ENCODE results near the gene GOLGA6L4. TPM values are rescaled to one million over a fixed set of nuclear protein-coding genes. Genes with fewer than 3 reads are reported as not detected.
A peak's percentile ranks its signal among the peaks of the same experiment; 100 is the strongest.
"Not testable (repeated sequence)": the region's sequence is repeated elsewhere in the genome, so short reads cannot be mapped to it uniquely, and the experiment has no call there.

GOLGA6L4 gene
- 9.1 and 16.2 TPM in 2 replicates for total RNA-seq (2011; cell fraction: chromatin; rRNA removed; ENCODE audit: low replicate concordance)
- total RNA-seq (2011; cell fraction: nucleolus; rRNA removed) = 4.2 and 5.7 TPM in 2 replicates
- total RNA-seq (2011; cell fraction: nucleoplasm; rRNA removed) = 13.2 and 20.9 TPM in 2 replicates
- total RNA-seq (2014; rRNA removed) = 1.3 and 2.3 TPM in 2 replicates
- 1.7 and 2.3 TPM in 2 replicates for total RNA-seq (2014; rRNA removed; fragmentation: Illumina TruSeq; extraction: Trizol)
- 1.6 and 1.7 TPM in 2 replicates for total RNA-seq (2015; rRNA removed; fragmentation: Illumina TruSeq; extraction: Trizol)
- total RNA-seq (2021) = 2.1 and 3.2 TPM in 2 replicates
- polyA plus RNA-seq (2011; rRNA removed) = 2.3 and 2.8 TPM in 2 replicates
- 0.37 and 0.50 TPM in 2 replicates for polyA plus RNA-seq (2011; cell fraction: cytosol; rRNA removed)
- polyA plus RNA-seq (2011; cell fraction: nucleus; rRNA removed) = 4.9 and 6.7 TPM in 2 replicates
- 1.3 and 3.0 TPM in 2 replicates for polyA plus RNA-seq (2012)
- polyA plus RNA-seq (2014; fragmentation: Illumina TruSeq; extraction: Trizol) = 2.1 and 2.8 TPM in 2 replicates
- under 1 TPM; 0.71 to 0.72 TPM for polyA plus RNA-seq (2014; fragmentation: Nextera tagmentation; extraction: Ambion mirVana)
- 3.4 and 4.3 TPM in 2 replicates for polyA plus RNA-seq (2014; rRNA removed)
- 1.4 and 1.5 TPM in 2 replicates for polyA minus RNA-seq (2011; rRNA and poly(A)+ RNA removed)
- 1.2 TPM in 2 replicates for polyA minus RNA-seq (2011; cell fraction: cytosol; rRNA and poly(A)+ RNA removed)
- polyA minus RNA-seq (2011; cell fraction: nucleus; rRNA and poly(A)+ RNA removed) = 2.3 and 4.9 TPM in 2 replicates
- percentile 37 among the genes with signal in this experiment for Bru-seq, nascent RNA
- percentile 39 among the genes with signal in this experiment for BruChase-seq, experiment 1, labeled RNA remaining after a 2-hour chase
- percentile 40 among the genes with signal in this experiment for BruChase-seq, experiment 2, labeled RNA remaining after a 6-hour chase
- long read RNA-seq, experiment 1 = 0 reads
- long read RNA-seq, experiment 2 = 0 reads
- long read RNA-seq, experiment 3 = 0 reads

GRCh38 chr15:84235573-84235972 is at the start of gene GOLGA6L4:
Gene GOLGA6L4, plus strand, starts transcription at chr15:84235773. Its CDS starts 62 bp downstream, at chr15:84235835.
- H3K36me3 ChIP-seq (ENCODE audit: control insufficient read depth, insufficient read depth, low read length); H4K20me1 ChIP-seq (replicated peaks; ENCODE audit: control insufficient read depth, insufficient read depth, low read length); intact Hi-C loops (cut with micrococcal nuclease); H3K79me2 ChIP-seq (ENCODE audit: control insufficient read depth, insufficient read depth, low read length); H3K9me1 ChIP-seq (ENCODE audit: control insufficient read depth, insufficient read depth, low read length); FAIRE-seq; ATAC-seq; H3K4me3 ChIP-seq; BruUV-seq (replicated peaks); H3K27ac ChIP-seq (ENCODE audit: extremely low read depth, low read depth, low read length); H3K4me2 ChIP-seq (ENCODE audit: insufficient read depth, low read length); H3K4me1 ChIP-seq (replicated peaks in 1 of 2; ENCODE audit: control insufficient read depth in 2 of 2, insufficient read depth in 2 of 2, low read length in 2 of 2); in situ Hi-C loops (cut with MboI); H3K27me3 ChIP-seq (ENCODE audit: control insufficient read depth in 2 of 2, insufficient read depth in 2 of 2, low read length in 2 of 2); H2AFZ ChIP-seq (ENCODE audit: low read depth, low read length); H3K9me3 ChIP-seq (replicated peaks; ENCODE audit: control insufficient read depth, insufficient read depth, low read depth, low read length); CTCF ChIA-PET (ENCODE audit: low intra/inter-chr PET ratio); POLR2A ChIA-PET; H3K9ac ChIP-seq (ENCODE audit: insufficient read depth in 1 of 2, low read depth in 2 of 2, low read length in 2 of 2); DNase-seq (ENCODE audit: extremely low read depth in 1 of 4, low spot score in 3 of 4): not testable (repeated sequence)
- no CpG with 5 or more reads among the region's 13 CpGs for WGBS (ENCODE audit: insufficient coverage, low coverage, missing lambda C conversion rate)

GRCh38 chr15:84192982-84193381 is 42.6 kb upstream of the GOLGA6L4 start:
- H3K27ac ChIP-seq (ENCODE audit: extremely low read depth, low read depth, low read length); H3K4me2 ChIP-seq (ENCODE audit: insufficient read depth, low read length); H3K36me3 ChIP-seq (ENCODE audit: control insufficient read depth, insufficient read depth, low read length); H2AFZ ChIP-seq (ENCODE audit: low read depth, low read length); H3K4me3 ChIP-seq; CTCF ChIA-PET (ENCODE audit: low intra/inter-chr PET ratio); DNase-seq (ENCODE audit: extremely low read depth in 1 of 4, low spot score in 3 of 4); H3K79me2 ChIP-seq (ENCODE audit: control insufficient read depth, insufficient read depth, low read length); H3K27me3 ChIP-seq (ENCODE audit: control insufficient read depth in 2 of 2, insufficient read depth in 2 of 2, low read length in 2 of 2); BruUV-seq (replicated peaks); FAIRE-seq; POLR2A ChIA-PET; H3K9me1 ChIP-seq (ENCODE audit: control insufficient read depth, insufficient read depth, low read length); H3K9me3 ChIP-seq (replicated peaks; ENCODE audit: control insufficient read depth, insufficient read depth, low read depth, low read length); H4K20me1 ChIP-seq (replicated peaks; ENCODE audit: control insufficient read depth, insufficient read depth, low read length); intact Hi-C loops (cut with micrococcal nuclease); H3K9ac ChIP-seq (ENCODE audit: insufficient read depth in 1 of 2, low read depth in 2 of 2, low read length in 2 of 2); H3K4me1 ChIP-seq (replicated peaks in 1 of 2; ENCODE audit: control insufficient read depth in 2 of 2, insufficient read depth in 2 of 2, low read length in 2 of 2): not testable (repeated sequence)
- no CpG with 5 or more reads among the region's 5 CpGs for WGBS (ENCODE audit: insufficient coverage, low coverage, missing lambda C conversion rate)
- in situ Hi-C loops (cut with MboI) = loop anchor here (25.0 kb wide), 1 partner anchor 369 kb away; no protein-coding TSS in a partner anchor
- ATAC-seq = peak; percentile 57

- POLR2A ChIA-PET; BruUV-seq (replicated peaks): not testable (repeated sequence)
Measured at GRCh38 chr15:84195603-84196002, 40.0 kb upstream of the GOLGA6L4 start.

More at GRCh38 chr15:84195603-84196002, 40.0 kb upstream of the GOLGA6L4 start:
- H3K4me1 ChIP-seq (replicated peaks in 1 of 2; ENCODE audit: control insufficient read depth in 2 of 2, insufficient read depth in 2 of 2, low read length in 2 of 2); H3K27me3 ChIP-seq (ENCODE audit: control insufficient read depth in 2 of 2, insufficient read depth in 2 of 2, low read length in 2 of 2); H3K9me1 ChIP-seq (ENCODE audit: control insufficient read depth, insufficient read depth, low read length); H3K9ac ChIP-seq (ENCODE audit: insufficient read depth in 1 of 2, low read depth in 2 of 2, low read length in 2 of 2); H4K20me1 ChIP-seq (replicated peaks; ENCODE audit: control insufficient read depth, insufficient read depth, low read length); DNase-seq (ENCODE audit: extremely low read depth in 1 of 4, low spot score in 3 of 4); H3K4me3 ChIP-seq; H3K9me3 ChIP-seq (replicated peaks; ENCODE audit: control insufficient read depth, insufficient read depth, low read depth, low read length); H3K36me3 ChIP-seq (ENCODE audit: control insufficient read depth, insufficient read depth, low read length); CTCF ChIA-PET (ENCODE audit: low intra/inter-chr PET ratio); H3K79me2 ChIP-seq (ENCODE audit: control insufficient read depth, insufficient read depth, low read length); FAIRE-seq; H3K4me2 ChIP-seq (ENCODE audit: insufficient read depth, low read length); H2AFZ ChIP-seq (ENCODE audit: low read depth, low read length); intact Hi-C loops (cut with micrococcal nuclease); H3K27ac ChIP-seq (ENCODE audit: extremely low read depth, low read depth, low read length): not testable (repeated sequence)
- WGBS (ENCODE audit: insufficient coverage, low coverage, missing lambda C conversion rate) = no CpG with 5 or more reads among the region's 8 CpGs
- in situ Hi-C loops (cut with MboI) = loop anchor here (25.0 kb wide), 1 partner anchor 367 kb away; no protein-coding TSS in a partner anchor
- ATAC-seq = peak; percentile 85
